SK-N-SH (cell line): ENCODE measurements around the gene LAMA4.

ENCODE experiments used
- ELF1 ChIP-seq: IDR thresholded peaks from 2 replicates; pipeline ENCODE4 v1.4.0; 2012
- NFIC ChIP-seq: IDR thresholded peaks from 2 replicates; pipeline ENCODE4 v1.4.0; 2012; ENCODE audit warnings: borderline replicate concordance
- POLR2AphosphoS5 ChIP-seq: IDR thresholded peaks from 2 replicates; pipeline ENCODE4 v1.6.1; 2012; ENCODE audit warnings: low read depth, low read length
- RXRA ChIP-seq: IDR thresholded peaks from 2 replicates; pipeline ENCODE4 v1.4.0; 2012; ENCODE audit warnings: low read depth, mild to moderate bottlenecking, borderline replicate concordance
- ZBTB33 ChIP-seq: IDR thresholded peaks from 2 replicates; pipeline ENCODE4 v1.4.0; 2012; ENCODE audit warnings: low read depth, borderline replicate concordance
- TF ChIP-seq, protein P1 (sequence below): IDR thresholded peaks from 2 replicates; pipeline ENCODE4 v1.4.0; 2012; ENCODE audit warnings: low read depth
- TF ChIP-seq, protein P2 (sequence below): fragments of 200-600 bp; sonication (generic); IDR thresholded peaks from 2 replicates; pipeline ENCODE4 v1.6.1; 2017; ENCODE audit warnings: antibody characterized with exemption, mild to moderate bottlenecking, moderate library complexity

DNA sequence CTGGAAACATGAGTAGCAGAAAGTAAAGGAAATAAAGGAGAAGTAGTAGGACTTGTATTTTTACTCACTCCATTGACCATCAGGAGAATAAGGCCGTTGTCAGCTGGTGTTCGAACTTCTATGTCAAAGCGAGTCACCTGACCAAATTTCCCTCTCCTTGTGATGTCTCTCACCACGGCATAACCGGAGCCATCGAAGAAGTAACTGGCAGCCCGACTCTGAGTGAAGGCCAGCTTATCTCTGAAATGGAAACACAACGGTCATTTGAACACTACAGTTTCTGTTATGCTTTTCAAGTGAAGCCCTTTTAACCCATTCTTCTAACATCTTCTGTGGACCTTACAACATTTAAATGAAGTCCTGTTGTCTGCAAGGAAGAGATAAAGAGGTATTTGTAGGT, 115.3 kb downstream of the LAMA4 start:
- TF ChIP-seq ZBTB33 = no peak
- no peak for TF ChIP-seq POLR2AphosphoS5
- TF ChIP-seq, protein P1, sequence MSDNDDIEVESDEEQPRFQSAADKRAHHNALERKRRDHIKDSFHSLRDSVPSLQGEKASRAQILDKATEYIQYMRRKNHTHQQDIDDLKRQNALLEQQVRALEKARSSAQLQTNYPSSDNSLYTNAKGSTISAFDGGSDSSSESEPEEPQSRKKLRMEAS = no peak
- no peak for TF ChIP-seq RXRA
- no peak for TF ChIP-seq ELF1
- TF ChIP-seq, protein P2, sequence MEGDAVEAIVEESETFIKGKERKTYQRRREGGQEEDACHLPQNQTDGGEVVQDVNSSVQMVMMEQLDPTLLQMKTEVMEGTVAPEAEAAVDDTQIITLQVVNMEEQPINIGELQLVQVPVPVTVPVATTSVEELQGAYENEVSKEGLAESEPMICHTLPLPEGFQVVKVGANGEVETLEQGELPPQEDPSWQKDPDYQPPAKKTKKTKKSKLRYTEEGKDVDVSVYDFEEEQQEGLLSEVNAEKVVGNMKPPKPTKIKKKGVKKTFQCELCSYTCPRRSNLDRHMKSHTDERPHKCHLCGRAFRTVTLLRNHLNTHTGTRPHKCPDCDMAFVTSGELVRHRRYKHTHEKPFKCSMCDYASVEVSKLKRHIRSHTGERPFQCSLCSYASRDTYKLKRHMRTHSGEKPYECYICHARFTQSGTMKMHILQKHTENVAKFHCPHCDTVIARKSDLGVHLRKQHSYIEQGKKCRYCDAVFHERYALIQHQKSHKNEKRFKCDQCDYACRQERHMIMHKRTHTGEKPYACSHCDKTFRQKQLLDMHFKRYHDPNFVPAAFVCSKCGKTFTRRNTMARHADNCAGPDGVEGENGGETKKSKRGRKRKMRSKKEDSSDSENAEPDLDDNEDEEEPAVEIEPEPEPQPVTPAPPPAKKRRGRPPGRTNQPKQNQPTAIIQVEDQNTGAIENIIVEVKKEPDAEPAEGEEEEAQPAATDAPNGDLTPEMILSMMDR = no peak
- TF ChIP-seq NFIC = no peak
